ENCODE data around the gene UBN2.
"Not testable (repeated sequence)": the region's sequence is repeated elsewhere in the genome, so short reads cannot be mapped to it uniquely, and the experiment has no call there.

The UBN2 gene

DNA sequence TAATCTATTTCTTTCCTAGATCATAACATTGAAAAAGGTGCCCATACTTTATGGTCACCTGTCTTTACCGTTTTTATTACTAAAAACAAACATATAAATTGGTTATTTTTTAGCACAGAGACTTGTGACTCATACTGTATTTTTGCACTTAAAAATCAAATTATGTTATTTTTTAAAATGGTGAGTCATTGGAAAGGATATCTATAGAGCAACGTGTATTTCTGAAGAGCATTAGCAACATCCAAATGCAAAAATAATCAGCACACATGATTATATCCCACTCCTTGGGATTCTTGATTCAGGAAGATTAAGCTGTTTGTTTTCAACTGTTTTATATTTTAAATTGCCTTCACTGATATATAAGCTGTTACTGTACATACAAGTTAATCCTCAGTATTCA lies 69.4 kb downstream of the UBN2 start:
- no peak for DNase-seq

DNA sequence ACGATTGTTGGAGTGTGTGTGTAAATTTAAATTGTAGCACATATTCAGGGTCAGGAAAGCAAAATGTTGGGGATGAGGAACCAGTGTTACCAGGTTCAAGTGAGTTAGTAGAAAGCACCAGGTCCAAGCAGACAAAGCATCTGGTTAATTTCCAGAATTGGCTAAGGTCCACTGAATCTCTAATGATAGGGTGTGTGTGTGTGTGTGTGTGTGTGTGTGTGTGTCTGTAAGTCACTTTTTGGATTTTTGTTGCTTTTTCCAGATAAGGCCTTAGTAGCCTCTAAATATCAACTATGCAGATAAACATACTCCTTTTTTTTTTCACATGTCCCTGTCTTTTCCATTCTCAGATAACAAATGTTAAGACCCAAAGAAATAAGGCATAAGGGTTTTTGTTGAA lies 73.5 kb downstream of the UBN2 start:
- no peak for DNase-seq

DNA sequence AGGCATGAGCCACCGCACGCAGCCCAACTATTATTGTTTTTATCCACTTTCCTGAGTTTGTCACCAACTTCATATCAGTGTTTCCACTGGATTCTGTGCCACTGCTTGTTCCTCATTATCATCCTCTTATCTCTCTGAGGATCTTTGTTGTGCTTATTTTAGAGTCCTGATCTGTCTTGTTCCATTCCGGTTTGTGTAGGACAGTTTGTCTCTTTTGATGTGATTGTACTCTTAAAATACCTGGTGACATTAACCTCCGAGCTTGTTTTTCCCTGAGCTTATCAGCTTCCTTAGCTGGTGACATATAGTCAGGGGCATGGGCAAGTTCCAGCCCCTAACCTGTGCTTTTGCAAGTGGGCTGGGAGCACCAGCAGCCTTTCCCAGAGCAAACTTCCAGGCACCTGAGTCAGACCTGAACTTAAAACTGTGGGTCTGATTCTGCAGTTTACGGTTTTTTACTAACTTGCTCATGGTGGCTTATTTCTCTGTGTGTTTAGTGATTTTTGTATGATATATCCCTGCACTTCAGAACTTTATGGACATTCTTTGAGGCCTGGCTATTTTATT lies 87.0 kb downstream of the UBN2 start:
- no peak for DNase-seq

DNA sequence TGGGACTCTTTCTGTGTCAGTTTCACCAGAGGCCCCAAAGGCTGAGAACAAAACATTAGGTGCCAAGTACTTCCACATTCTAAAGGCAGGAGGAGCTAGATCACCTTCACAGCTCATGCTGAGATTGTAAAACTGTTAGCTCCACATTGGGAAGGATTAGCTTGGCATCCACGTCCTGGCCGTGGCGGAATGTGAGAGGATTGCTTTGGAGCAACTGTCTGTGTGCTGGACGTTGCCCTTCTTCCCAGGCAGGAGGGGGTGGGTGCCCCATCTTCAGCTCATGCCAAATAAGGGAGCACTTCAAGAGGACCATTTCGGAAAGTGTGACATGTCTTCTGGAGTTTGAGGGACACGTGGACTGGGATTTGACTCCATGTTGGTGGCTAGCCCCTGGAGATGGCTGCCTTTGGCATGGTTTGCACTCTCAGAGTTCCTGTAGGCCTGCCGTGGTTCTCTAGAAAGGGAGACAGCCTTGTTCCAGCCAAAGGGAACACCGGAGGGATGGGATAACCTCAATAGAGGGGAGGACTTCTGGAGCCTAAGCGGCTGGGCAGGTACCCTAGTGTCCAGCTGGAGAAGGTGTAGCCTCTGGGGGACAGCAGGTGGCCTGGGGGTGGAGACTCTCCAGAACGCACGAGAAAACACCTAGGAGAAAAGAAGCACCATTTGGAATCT lies 90.2 kb downstream of the UBN2 start:
- no peak for DNase-seq

DNA sequence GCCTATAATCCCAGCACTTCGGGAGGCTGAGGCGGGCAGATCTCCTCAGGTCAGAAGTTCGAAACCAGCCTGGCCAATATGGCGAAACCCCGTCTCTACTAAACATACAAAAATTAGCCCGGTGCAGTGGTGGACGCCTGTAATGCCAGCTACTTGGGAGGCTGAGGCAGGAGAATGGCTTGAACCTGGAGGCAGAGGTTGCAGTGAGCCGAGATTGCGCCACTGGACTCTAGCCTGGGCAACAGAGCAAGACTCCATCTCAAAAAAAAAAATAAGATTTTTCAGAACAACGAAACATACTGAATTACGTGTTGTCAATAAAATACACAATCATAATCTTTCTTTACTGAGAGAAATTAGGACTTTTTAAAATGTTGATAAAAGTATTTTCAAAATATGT lies 93.7 kb downstream of the UBN2 start:
- not testable (repeated sequence) for DNase-seq

- DNase-seq = no peak
Observed at GRCh38 chr7:139328375-139328774, 97.3 kb downstream of the UBN2 start.

GRCh38 chr7:139329119-139329518 lies 98.1 kb downstream of the UBN2 start:
- no peak for DNase-seq

DNA sequence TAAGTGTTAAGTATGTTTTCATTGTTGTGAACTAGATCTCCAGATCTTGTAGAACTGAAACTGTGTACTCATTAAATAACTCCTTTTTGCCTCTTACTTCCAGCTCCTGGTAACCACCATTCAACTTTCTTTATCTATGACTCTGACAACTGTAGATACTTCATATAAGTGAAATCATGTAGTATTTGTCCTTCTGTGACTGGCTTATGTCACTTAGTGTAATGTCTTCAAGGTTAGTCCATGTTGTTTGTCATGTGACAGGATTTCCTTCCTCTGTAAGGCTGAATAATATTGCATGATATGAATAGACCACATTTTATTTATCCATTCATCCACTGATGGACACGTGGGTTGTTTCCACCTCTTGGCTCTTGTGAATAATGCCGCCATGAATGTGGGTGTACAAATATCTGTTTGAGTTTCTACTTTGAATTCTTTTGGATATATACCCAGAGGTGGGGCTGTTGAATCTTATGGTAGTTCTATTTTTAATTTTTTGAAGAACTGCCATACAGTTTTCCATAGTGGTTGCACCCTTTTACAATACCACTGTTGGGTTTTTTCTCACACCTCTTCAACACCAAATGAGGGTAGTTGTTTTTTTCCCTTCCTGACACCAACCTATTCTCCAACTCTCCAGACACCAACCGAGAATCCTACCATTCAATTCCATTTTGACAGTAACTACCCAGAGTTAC lies 99.4 kb downstream of the UBN2 start:
- DNase-seq = no peak

DNA sequence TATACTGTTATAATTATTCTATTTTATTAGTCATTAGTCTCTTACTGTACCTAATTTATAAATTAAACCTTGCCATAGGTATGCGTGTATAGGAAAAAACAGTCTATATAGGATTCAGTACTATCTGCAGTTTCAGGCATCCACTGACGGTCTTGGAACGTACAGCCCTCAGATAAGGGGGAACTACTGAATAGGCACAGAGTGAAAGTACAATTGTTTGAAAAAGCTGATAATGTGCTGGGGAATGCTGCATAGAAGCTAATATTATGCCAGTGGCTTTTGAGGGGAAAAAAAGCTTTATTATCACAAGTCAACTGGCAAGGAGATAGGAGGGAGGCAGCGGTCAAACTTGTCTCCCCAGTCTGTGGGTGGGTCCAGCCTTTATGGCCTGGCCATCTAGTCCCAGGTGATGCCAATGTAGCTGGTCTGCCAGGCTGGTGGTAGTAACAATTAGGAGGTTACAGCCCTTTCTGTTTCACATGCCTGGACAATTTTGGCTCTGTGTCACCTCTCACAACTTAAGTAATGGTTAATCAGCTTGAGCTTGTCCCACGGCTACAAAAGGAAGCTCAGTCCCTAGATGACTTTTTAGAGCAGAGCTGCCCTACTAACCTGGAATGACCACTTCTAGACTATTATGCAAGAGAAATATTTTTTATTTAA lies 101.8 kb downstream of the UBN2 start:
- no peak for DNase-seq

DNA sequence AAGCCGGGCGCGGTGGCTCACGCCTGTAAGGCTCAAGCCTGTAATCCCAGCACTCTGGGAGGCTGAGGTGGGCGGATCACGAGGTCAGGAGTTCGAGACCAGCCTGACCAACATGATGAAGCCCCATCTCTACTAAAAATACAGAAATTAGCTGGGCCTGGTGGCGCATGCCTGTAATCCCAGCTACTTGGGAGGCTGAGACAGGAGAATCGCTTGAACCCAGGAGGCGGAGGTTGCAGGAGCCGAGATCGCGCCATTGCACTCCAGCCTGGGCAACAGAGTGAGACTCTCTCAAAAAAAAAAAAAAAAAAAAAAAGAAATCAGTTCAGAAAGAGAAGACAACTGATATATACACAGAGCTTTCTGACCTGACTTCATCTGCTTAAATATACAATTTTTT lies 102.4 kb downstream of the UBN2 start:
- DNase-seq = not testable (repeated sequence)

DNA sequence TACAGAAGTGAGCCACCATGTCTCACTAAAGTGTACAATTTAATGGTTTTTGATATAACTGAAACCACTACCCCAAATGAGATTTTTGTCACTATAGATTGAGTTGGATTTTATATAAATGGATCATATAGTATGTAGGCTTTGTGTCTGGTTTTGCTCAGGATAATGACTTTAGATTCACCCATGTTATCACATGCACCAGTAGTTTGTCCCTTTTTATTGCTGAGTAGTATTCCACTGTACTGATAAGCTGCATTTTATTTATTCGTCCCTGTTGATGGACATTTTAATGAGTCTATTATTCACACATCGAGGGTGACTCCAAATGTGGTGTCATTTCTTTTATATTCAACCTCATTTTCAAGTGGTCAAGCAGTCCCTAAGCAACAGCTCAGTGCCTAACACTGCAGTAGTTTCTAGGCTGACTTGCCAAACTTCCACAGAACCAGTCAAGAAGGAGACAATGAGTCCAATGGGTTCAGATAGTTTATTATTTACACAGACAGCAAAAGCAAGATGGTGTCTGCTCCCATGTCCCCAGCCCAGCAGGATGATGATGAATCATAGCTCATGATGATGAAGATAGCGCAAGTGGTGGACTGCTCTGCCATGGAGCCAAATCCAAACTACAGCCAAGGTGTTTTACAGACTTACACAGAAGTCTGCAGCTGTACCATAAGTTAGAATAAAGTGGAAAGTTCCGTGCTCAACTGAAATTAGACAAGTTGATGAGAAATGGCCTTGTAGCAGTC lies 103.5 kb downstream of the UBN2 start:
- no peak for DNase-seq

GRCh38 chr7:139339025-139339424 lies 108.0 kb downstream of the UBN2 start:
- no peak for DNase-seq

- DNase-seq = no peak
Observed at GRCh38 chr7:139339698-139340036, 108.6 kb downstream of the UBN2 start.

DNA sequence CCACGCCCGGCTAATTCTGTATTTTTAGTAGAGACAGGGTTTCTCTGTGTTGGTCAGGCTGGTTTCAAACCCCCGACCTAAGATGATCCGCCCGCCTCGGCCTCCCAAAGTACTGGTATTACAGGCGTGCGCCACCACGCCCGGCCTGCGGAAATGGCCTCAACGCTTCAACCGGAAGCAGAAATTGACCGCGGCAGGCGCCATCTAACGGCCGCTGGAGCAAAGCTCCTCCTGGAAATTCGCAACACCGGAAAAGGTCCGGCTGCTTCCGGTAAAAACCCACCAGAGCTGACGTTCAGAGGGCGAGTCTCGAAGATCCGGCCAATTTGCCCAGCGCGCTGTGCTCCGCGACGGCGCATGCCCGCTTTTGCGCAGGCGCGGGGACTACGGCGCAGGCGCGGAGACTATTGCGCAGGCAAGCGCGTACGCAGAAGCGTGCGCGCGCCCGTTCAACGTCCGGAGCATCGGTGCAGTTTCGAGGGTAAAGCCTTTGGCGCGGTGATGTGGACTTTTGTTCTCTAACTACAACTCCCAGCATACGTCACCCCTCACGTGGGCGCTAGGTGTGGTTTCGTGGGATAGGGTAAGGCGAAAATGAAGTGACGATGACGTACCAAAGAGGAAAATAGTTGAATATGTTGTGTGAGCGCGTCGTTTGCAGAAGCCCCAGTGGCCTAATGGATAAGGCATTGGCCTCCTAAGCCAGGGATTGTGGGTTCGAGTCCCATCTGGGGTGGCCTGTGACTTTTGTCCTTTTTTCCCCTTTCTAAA lies 109.2 kb downstream of the UBN2 start:
- peak; percentile 98 for DNase-seq

DNA sequence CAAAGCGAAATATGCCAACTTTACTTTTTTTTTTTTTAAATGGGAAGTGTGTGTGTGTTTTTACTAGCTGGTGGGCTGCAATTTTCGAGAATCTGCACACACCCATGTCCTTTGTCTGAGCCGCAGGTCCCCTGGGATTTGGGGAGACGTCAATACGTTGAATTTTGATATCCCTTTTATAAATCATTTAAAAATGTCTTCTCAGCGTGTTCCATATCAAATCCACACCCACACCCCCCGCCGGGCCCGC lies 109.7 kb downstream of the UBN2 start:
- DNase-seq = no peak

DNA sequence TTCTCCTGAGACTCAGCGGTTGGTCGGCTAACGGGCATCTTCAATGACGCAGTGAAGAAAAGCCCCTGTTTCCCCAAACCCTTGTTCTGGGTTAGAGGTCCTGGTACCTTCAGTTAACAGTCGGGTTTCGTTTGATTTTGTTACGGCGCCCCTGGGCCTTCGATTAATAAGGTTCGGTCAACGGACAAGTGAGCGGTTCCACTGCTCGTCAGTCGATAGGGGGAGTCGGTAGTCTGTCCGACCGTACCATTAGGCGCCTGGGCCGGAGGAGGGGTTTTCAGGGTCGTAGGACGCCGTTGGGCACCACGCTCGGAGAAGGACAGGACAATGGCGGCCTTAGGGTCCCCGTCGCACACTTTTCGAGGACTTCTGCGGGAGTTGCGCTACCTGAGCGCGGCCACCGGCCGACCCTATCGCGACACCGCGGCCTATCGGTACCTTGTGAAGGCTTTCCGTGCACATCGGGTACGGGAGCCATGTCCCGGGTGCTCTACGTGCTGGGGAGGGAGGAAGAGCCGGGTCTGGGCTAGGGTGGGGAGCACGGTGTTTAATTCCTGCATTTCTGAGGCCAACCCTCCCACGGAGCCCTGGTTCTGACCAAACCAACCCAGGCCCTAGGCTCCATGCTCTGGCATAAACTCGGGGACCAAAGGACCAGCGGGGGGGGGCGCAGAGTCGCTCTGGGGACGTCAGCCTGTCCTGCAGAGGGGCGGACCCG lies 110.2 kb downstream of the UBN2 start, which contains the start of gene FMC1:
Gene FMC1, plus strand, starts transcription at position 280 of the 718 bp plus-strand sequence. Its CDS starts 48 bp downstream, at position 328.
- peak; percentile 88 for DNase-seq

DNA sequence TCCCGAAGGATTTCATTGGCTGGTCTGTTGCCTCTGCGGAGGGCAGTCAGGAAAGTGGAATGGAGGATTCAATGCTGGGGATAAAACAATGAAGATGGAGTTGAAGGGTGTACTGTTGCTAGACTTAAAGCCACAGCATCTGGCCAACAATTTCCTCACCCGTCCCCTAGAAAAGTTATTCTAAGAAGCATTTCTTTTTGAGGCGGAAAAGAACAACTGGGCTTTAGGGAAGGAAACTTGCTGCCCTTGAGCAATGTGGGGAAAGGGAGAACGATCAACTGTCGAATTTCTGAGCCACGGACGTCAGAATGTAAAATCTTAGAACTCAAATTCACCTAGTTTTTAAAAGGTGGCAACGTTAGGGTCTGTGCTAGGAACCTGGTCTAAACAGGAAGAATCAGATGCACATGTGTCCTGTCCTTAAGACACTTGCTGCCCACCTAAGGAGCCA lies 110.8 kb downstream of the UBN2 start:
- DNase-seq = no peak

DNA sequence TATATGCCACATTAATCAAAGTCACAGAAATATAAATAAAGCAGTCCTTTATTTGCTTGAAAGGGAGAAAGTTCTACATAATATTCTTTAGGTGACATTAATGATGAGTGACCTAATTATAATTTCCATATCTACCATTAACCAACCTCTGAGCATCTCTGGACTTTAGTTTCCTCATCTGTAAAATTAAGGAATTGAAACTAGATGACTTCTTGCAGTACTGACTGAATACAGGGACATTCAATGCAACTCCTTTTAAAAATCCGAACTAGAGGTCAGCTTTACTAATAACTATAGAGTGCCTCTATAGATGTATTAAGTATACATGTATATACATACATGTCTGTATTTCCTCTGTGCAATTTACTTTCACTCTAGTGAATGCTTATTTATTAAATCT lies 114.0 kb downstream of the UBN2 start:
- DNase-seq = no peak

GRCh38 chr7:139351027-139351426 lies 120.0 kb downstream of the UBN2 start:
- no peak for DNase-seq

DNA sequence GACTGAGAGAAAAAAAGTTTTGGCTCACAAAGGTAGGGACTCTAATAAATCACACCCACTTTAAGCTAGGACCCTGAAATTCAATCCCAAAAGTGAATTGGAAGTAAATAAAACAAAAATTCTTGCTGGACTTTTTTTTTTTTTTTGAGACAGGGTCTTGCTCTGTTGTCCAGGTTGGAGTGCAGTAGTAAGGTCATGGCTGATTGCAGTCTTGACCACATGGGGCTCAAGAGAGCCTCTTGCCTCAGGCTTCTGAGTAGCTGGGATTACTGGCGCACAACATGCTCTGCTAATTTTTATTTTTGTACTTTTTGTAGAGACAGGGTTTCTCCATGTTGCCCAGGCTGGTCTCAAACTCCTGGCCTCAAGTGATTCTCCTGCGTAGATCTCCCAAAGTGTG lies 123.7 kb downstream of the UBN2 start:
- DNase-seq = no peak

DNA sequence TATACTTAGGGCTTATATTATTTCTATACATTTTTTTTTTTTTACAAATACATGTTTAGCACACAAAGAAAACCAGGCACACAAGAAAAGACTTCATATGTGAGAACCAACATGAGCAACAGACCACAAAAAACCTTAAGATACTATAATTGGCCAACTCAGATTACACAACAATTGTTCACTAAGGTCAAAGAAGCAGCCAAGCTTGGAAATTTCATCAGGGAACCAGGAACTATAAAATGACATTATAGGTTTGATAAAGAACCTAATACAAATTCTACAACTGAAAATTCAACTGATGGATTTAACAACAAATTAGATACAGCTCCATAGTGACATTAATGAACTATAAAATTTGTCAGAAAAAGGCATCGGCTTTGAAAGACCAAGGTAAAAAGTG lies 124.3 kb downstream of the UBN2 start:
- DNase-seq = no peak

Measured in NCI-H1436 (cell line).